HL-60 (cell line): ENCODE results near the gene TIMP1.

Source experiments
- CTCF ChIP-seq: IDR thresholded peaks from one replicate; pipeline ENCODE4 v1.5.1; 2011; ENCODE audit warnings: low read length, control low read depth, inconsistent platforms; ENCODE audit not compliant: insufficient read depth
- POLR2AphosphoS5 ChIP-seq: IDR thresholded peaks from 2 replicates; pipeline ENCODE4 v1.6.1; 2012; ENCODE audit warnings: low read depth

GRCh38 chrX:47577901-47578300, 4.3 kb upstream of the TIMP1 start:
- TF ChIP-seq CTCF (no peak), POLR2AphosphoS5 (no peak)
